T-cell (primary cell): ENCODE results near the gene TRIM34. TPM values are rescaled to one million over a fixed set of nuclear protein-coding genes. Genes with fewer than 3 reads are reported as not detected.
"Not testable (repeated sequence)": the region's sequence is repeated elsewhere in the genome, so short reads cannot be mapped to it uniquely, and the experiment has no call there.

Experiments
- ATAC-seq, 4 experiments: fragments of 200-7000 bp in 3 of 4; fragments of 150-1000 bp in 1 of 4; cut with Tn5 transposase; replicated peaks in 1 of 4; 1 replicate in 3 of 4; 2 replicates in 1 of 4; pipeline ENCODE4 v1.10.0; 2021; ENCODE audit warnings: moderate library complexity in 3 of 4, mild to moderate bottlenecking in 2 of 4, moderate number of reproducible peaks in 1 of 4
- CTCF ChIA-PET, 2 donors: fragments of 300-600 bp; sonication (Branson Sonifier 250); formaldehyde crosslinking; loops; one replicate each; lab custom pipeline; 2022; ENCODE audit warnings: antibody characterized with exemption in 2 of 2; lab: Charles Lee
- POLR2A ChIA-PET, 2 donors: fragments of 300-600 bp; sonication (Branson Sonifier 250); formaldehyde crosslinking; loops; one replicate each; lab custom pipeline; 2022; ENCODE audit warnings: antibody characterized with exemption in 2 of 2; lab: Charles Lee
- DNase-seq, 35 experiments: peaks; one replicate each; pipeline versions ENCODE4 v3.0.0 to v3.0.0-alpha.2; 2013 to 2023
- H3K27ac ChIP-seq: one replicate; pipeline ENCODE4 v1.5.1; 2013; ENCODE audit warnings: low read length
- H3K27me3 ChIP-seq, 2 experiments: replicated peaks in 1 of 2; 1 replicate in 1 of 2; 2 replicates in 1 of 2; pipeline versions ENCODE4 v1.6.1 to v1.7.0; 2013; ENCODE audit warnings: low read length in 1 of 2, mixed read lengths in 1 of 2; ENCODE audit not compliant: control insufficient read depth in 2 of 2, insufficient read depth in 2 of 2; ENCODE audit errors: extremely low read depth in 1 of 2
- H3K36me3 ChIP-seq, 2 donors: 1 replicate in 1 of 2; 2 replicates in 1 of 2; pipeline versions ENCODE4 v1.6.1 to v1.7.0; 2013; ENCODE audit warnings: low read length in 1 of 2; ENCODE audit not compliant: control insufficient read depth in 2 of 2, insufficient read depth in 1 of 2; ENCODE audit errors: extremely low read depth in 1 of 2
- H3K4me1 ChIP-seq, 2 experiments: 1 replicate in 1 of 2; 2 replicates in 1 of 2; pipeline versions ENCODE4 v1.6.1 to v1.7.0; 2013; ENCODE audit warnings: low read length in 2 of 2, mixed read lengths in 1 of 2; ENCODE audit not compliant: insufficient read depth in 2 of 2, control insufficient read depth in 1 of 2; ENCODE audit errors: extremely low read depth in 1 of 2
- H3K4me3 ChIP-seq, 2 donors: 1 replicate in 1 of 2; 2 replicates in 1 of 2; pipeline versions ENCODE4 v1.5.1 to v1.7.0; 2013; ENCODE audit warnings: mild to moderate bottlenecking in 2 of 2, low read length in 1 of 2, moderate library complexity in 1 of 2; ENCODE audit not compliant: control insufficient read depth in 1 of 2; ENCODE audit errors: extremely low read depth in 1 of 2
- H3K9me3 ChIP-seq: 2 replicates; pipeline ENCODE4 v1.7.0; 2013
- H3K27ac Mint-ChIP-seq, 2 donors: one replicate each; pipeline ENCODE4 v1.8.0; 2020 to 2021; ENCODE audit warnings: mild to moderate bottlenecking in 2 of 2, mixed read lengths in 2 of 2
- H3K27me3 Mint-ChIP-seq, 2 donors: one replicate each; pipeline ENCODE4 v1.8.0; 2021 to 2022; ENCODE audit warnings: mixed read lengths in 2 of 2
- H3K36me3 Mint-ChIP-seq: one replicate; pipeline ENCODE4 v1.8.0; 2021; ENCODE audit warnings: mixed read lengths
- H3K4me1 Mint-ChIP-seq, 3 donors: one replicate each; pipeline ENCODE4 v1.8.0; 2020 to 2022; ENCODE audit warnings: mixed read lengths in 3 of 3, mild to moderate bottlenecking in 1 of 3
- H3K4me3 Mint-ChIP-seq, 3 donors: one replicate each; pipeline ENCODE4 v1.8.0; 2020 to 2022; ENCODE audit warnings: mild to moderate bottlenecking in 3 of 3, mixed read lengths in 3 of 3, moderate library complexity in 3 of 3
- H3K9me3 Mint-ChIP-seq, 3 donors: one replicate each; pipeline ENCODE4 v1.8.0; 2020 to 2022; ENCODE audit warnings: mixed read lengths in 3 of 3
- WGBS: methylation state at CpG from one replicate; pipeline ENCODE4 v1.1.5; 2013; ENCODE audit warnings: missing lambda C conversion rate; ENCODE audit not compliant: insufficient coverage; 5-methylcytosine and 5-hydroxymethylcytosine counted together
- total RNA-seq, 35 experiments: library from RNA in 6 of 35; stranded (reverse) in 6 of 35; fragments of 120-200 nt in 1 of 35; gene quantifications; one replicate each; pipeline versions ENCODE4 v1.2.1 to v1.2.4 and lab custom pipeline; 2013 to 2026

The TRIM34 gene
- total RNA-seq, 5 donors from 2014 or later (not counting 1 experiment from before 2014, with no cell fraction given) = 7.4 to 13.5 (median 10.4) TPM

- H3K4me1 Mint-ChIP-seq = peaks cover 6 to 11% (median 7%) of the 10 kb centered on the region in 3 donors
- no peak overlapping the region for H3K4me3 Mint-ChIP-seq
- no peaks in the 10 kb centered on the region for H3K9me3 Mint-ChIP-seq
- no peaks in the 10 kb centered on the region for H3K36me3 Mint-ChIP-seq
- Histone ChIP-seq H3K9me3 (no peaks in the 10 kb centered on the region), H3K27me3 (peaks cover 0 to 3% of the 10 kb centered on the region in 2 experiments), H3K4me1 (peaks cover 0 to 11% of the 10 kb centered on the region in 2 experiments), H3K27ac (no peak overlapping the region), H3K4me3 (no peak overlapping the region), H3K36me3 (no peaks in the 10 kb centered on the region)
- ATAC-seq (peak; percentile 78 to 90 (median 88)), DNase-seq (peak; percentile 12 to 75 (median 50))
- ChIA-PET CTCF (interaction anchor here (0.6 to 1.6 kb wide), 9 partner anchors 8 to 721 kb away, joined by 3 to 5 read pairs (median 4); partner anchors contain the start of genes TRIM22 (in 1 of the 2) and TRIM5 (in 1 of the 2)), POLR2A (no interaction called here)
- 51% methylated on average over 8 of the region's 9 CpGs for whole genome bisulfite sequencing
- H3K27me3 Mint-ChIP-seq = peaks cover 6 to 15% of the 10 kb centered on the region in 2 donors
- no peak overlapping the region for H3K27ac Mint-ChIP-seq
Observed at GRCh38 chr11:5600374-5600851, 24.4 kb upstream of the TRIM34 start.

GRCh38 chr11:5602791-5603190 is 22.0 kb upstream of the TRIM34 start:
- WGBS = no CpG with 5 or more reads among the region's 4 CpGs

DNA sequence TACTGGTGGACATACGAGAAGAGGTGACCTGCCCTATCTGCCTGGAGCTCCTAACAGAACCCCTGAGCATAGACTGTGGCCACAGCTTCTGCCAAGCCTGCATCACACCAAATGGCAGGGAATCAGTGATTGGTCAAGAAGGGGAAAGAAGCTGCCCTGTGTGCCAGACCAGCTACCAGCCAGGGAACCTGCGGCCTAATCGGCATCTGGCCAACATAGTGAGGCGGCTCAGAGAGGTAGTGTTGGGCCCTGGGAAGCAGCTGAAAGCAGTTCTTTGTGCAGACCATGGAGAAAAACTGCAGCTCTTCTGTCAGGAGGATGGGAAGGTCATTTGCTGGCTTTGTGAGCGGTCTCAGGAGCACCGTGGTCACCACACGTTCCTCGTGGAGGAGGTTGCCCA is 21.5 kb upstream of the TRIM34 start:
- POLR2A ChIA-PET = no interaction called here
- DNase-seq (no peak), ATAC-seq (no peak)
- Histone ChIP-seq H3K27ac (no peak overlapping the region), H3K4me3 (no peak overlapping the region), H3K27me3 (no peaks in the 10 kb centered on the region), H3K4me1 (no peaks in the 10 kb centered on the region), H3K9me3 (no peaks in the 10 kb centered on the region), H3K36me3 (no peaks in the 10 kb centered on the region)
- no peaks in the 10 kb centered on the region for H3K36me3 Mint-ChIP-seq
- 85% methylated on average over 6 of the region's 8 CpGs for WGBS
- H3K27ac Mint-ChIP-seq = no peak overlapping the region
- no peaks in the 10 kb centered on the region for H3K4me1 Mint-ChIP-seq
- no peak overlapping the region for H3K4me3 Mint-ChIP-seq
- CTCF ChIA-PET = no interaction called here
- no peaks in the 10 kb centered on the region for H3K9me3 Mint-ChIP-seq
- no peaks in the 10 kb centered on the region for H3K27me3 Mint-ChIP-seq

More at GRCh38 chr11:5602791-5603190, 22.0 kb upstream of the TRIM34 start:
- H3K4me3 Mint-ChIP-seq, H3K27ac ChIP-seq, H3K27me3 Mint-ChIP-seq, H3K36me3 ChIP-seq, H3K9me3 ChIP-seq, H3K27me3 ChIP-seq, H3K9me3 Mint-ChIP-seq, ATAC-seq, H3K4me3 ChIP-seq, H3K36me3 Mint-ChIP-seq, POLR2A ChIA-PET, CTCF ChIA-PET, H3K4me1 ChIP-seq, DNase-seq, H3K27ac Mint-ChIP-seq, H3K4me1 Mint-ChIP-seq: not testable (repeated sequence)

DNA sequence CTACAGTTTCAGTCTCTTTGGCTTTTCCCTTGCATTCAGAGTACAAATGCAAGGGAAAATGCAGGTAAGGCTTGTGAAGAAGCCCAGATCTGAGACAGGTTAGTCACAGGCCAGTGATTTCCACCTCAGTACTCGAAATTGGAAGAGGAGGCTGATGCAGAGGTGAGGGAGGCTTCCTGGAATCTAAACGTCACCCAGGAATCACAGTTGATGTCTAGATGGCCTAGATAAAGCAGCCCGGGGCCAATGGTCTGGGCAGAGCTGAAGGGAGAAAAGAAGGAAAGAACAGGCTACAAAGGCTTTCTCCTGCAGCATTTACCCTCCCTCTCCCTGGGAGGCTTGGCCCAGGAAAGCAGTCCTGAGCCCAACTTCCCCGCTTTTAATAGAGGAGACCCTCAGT is 19.9 kb upstream of the TRIM34 start:
- Histone ChIP-seq H3K4me3 (no peak overlapping the region), H3K9me3 (no peaks in the 10 kb centered on the region), H3K36me3 (no peaks in the 10 kb centered on the region), H3K4me1 (no peaks in the 10 kb centered on the region), H3K27me3 (no peaks in the 10 kb centered on the region), H3K27ac (no peak overlapping the region)
- ChIA-PET CTCF (no interaction called here), POLR2A (no interaction called here)
- no peak overlapping the region for H3K27ac Mint-ChIP-seq
- DNase-seq (no peak), ATAC-seq (no peak)
- no peaks in the 10 kb centered on the region for H3K4me1 Mint-ChIP-seq
- H3K36me3 Mint-ChIP-seq = no peaks in the 10 kb centered on the region
- H3K4me3 Mint-ChIP-seq = no peak overlapping the region
- H3K27me3 Mint-ChIP-seq = no peaks in the 10 kb centered on the region
- WGBS = 50% methylated on average over 2 of the region's 4 CpGs
- H3K9me3 Mint-ChIP-seq = no peaks in the 10 kb centered on the region

DNA sequence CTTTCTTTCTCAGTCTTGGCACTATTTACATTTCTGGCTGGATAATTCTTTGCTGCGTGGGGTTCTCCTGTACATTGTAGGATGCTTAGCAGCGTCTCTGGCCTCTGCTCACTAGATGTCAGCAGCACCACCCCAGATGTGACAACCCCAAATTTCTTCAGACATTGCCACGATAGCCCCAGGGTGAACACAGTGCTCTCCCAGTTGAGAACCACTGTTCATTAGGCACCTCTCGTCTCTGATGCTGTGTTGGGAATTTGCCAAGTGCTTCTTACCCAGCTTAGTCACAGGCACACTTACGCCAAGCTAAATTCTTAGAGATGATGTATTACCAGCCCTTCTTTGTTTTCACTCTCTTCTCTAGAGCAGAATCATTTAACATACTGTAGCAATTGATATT is 19.0 kb upstream of the TRIM34 start:
- no peaks in the 10 kb centered on the region for H3K4me1 ChIP-seq
- H3K36me3 Mint-ChIP-seq = no peaks in the 10 kb centered on the region
- H3K9me3 ChIP-seq = no peaks in the 10 kb centered on the region
- no peak overlapping the region for H3K27ac Mint-ChIP-seq
- no peaks in the 10 kb centered on the region for H3K9me3 Mint-ChIP-seq
- H3K27ac ChIP-seq = no peak overlapping the region
- ChIA-PET CTCF (no interaction called here), POLR2A (no interaction called here)
- DNase-seq (no peak), ATAC-seq (no peak)
- H3K4me1 Mint-ChIP-seq = peaks cover 0 to 3% (median 0%) of the 10 kb centered on the region in 3 donors
- H3K36me3 ChIP-seq = no peaks in the 10 kb centered on the region
- 65% methylated on average over 2 of the region's 5 CpGs for WGBS
- H3K4me3 ChIP-seq = no peak overlapping the region
- H3K4me3 Mint-ChIP-seq = no peak overlapping the region
- H3K27me3 ChIP-seq = no peaks in the 10 kb centered on the region
- H3K27me3 Mint-ChIP-seq = no peaks in the 10 kb centered on the region

- no peaks in the 10 kb centered on the region for H3K36me3 Mint-ChIP-seq
- no peaks in the 10 kb centered on the region for H3K27me3 Mint-ChIP-seq
- Histone ChIP-seq H3K36me3 (no peaks in the 10 kb centered on the region), H3K4me1 (no peaks in the 10 kb centered on the region), H3K27ac (no peak overlapping the region), H3K4me3 (no peak overlapping the region), H3K27me3 (no peaks in the 10 kb centered on the region), H3K9me3 (no peaks in the 10 kb centered on the region)
- DNase-seq (no peak), ATAC-seq (no peak)
- ChIA-PET CTCF (no interaction called here), POLR2A (no interaction called here)
- no peak overlapping the region for H3K27ac Mint-ChIP-seq
- H3K4me1 Mint-ChIP-seq = peaks cover 0 to 5% (median 0%) of the 10 kb centered on the region in 3 donors
- WGBS = 91% methylated on average over 3 of the region's 6 CpGs
- H3K9me3 Mint-ChIP-seq = no peaks in the 10 kb centered on the region
- H3K4me3 Mint-ChIP-seq = no peak overlapping the region
Observed at GRCh38 chr11:5608808-5609207, 16.0 kb upstream of the TRIM34 start.

DNA sequence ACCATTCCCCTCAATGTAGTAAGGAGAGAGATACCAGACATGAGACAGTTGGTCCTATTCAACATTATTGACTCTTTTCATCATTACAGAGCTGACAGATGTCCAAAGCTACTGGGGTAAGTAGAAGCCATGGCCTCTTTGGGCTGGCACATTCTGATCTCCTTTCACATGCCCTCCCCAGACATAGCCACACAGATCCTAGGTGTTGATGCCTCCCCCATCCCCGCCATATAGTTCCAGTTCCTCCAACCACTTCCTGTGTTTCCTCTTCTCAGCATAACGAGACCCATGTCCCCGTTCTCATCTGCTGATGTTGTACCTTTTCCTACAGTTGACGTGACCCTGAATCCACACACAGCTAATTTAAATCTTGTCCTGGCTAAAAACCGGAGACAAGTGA is 14.4 kb upstream of the TRIM34 start:
- peaks cover 0 to 5% (median 0%) of the 10 kb centered on the region in 3 donors for H3K4me1 Mint-ChIP-seq
- Histone ChIP-seq H3K4me3 (no peak overlapping the region), H3K4me1 (no peaks in the 10 kb centered on the region), H3K36me3 (no peaks in the 10 kb centered on the region), H3K27ac (no peak overlapping the region), H3K27me3 (no peaks in the 10 kb centered on the region), H3K9me3 (no peaks in the 10 kb centered on the region)
- H3K27me3 Mint-ChIP-seq = no peaks in the 10 kb centered on the region
- no peak overlapping the region for H3K4me3 Mint-ChIP-seq
- no peak overlapping the region for H3K27ac Mint-ChIP-seq
- ATAC-seq = no peak
- no peak for DNase-seq
- no peaks in the 10 kb centered on the region for H3K36me3 Mint-ChIP-seq
- H3K9me3 Mint-ChIP-seq = no peaks in the 10 kb centered on the region
- POLR2A ChIA-PET = no interaction called here
- 54% methylated on average over 2 of the region's 5 CpGs for WGBS
- CTCF ChIA-PET = no interaction called here
